Measurements from ENCODE around the gene AGFG2. TPM values are rescaled to one million over a fixed set of nuclear protein-coding genes. Genes with fewer than 3 reads are reported as not detected.
A peak's percentile ranks its signal among the peaks of the same experiment; 100 is the strongest.
"Not testable (repeated sequence)": the region's sequence is repeated elsewhere in the genome, so short reads cannot be mapped to it uniquely, and the experiment has no call there.

AGFG2 gene
- total RNA-seq, 3 donors from 2014 or later, result 12.2 to 24.7 (median 18.7) TPM

GRCh38 chr7:100546926-100547800, 8.2 kb downstream of the AGFG2 start:
- no peak for TF ChIP-seq POLR2AphosphoS5 (IDR thresholded peaks at IDR 0.05)
- TF ChIP-seq, protein P1, sequence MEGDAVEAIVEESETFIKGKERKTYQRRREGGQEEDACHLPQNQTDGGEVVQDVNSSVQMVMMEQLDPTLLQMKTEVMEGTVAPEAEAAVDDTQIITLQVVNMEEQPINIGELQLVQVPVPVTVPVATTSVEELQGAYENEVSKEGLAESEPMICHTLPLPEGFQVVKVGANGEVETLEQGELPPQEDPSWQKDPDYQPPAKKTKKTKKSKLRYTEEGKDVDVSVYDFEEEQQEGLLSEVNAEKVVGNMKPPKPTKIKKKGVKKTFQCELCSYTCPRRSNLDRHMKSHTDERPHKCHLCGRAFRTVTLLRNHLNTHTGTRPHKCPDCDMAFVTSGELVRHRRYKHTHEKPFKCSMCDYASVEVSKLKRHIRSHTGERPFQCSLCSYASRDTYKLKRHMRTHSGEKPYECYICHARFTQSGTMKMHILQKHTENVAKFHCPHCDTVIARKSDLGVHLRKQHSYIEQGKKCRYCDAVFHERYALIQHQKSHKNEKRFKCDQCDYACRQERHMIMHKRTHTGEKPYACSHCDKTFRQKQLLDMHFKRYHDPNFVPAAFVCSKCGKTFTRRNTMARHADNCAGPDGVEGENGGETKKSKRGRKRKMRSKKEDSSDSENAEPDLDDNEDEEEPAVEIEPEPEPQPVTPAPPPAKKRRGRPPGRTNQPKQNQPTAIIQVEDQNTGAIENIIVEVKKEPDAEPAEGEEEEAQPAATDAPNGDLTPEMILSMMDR (IDR thresholded peaks at IDR 0.05), result no peak
- TF ChIP-seq POLR2A (IDR thresholded peaks at IDR 0.05), result no peak
- no peaks in the 10 kb centered on the region for H3K27me3 ChIP-seq
- H3K27ac ChIP-seq, result peak overlapping the region; percentile 91 to 95
- intact Hi-C loops (cut with DNase I; ENCODE audit: low total_unique reads), result no loop called here
- DNase-seq (ENCODE audit: low spot score in 2 of 2), result no peak
- no peaks in the 10 kb centered on the region for H3K36me3 ChIP-seq
- no peaks in the 10 kb centered on the region for H3K9me3 ChIP-seq
- peaks cover 18 to 45% of the 10 kb centered on the region in 2 donors for H3K4me1 ChIP-seq
- H3K4me3 ChIP-seq, result peak overlapping the region in 1 of 3 donors; percentile 34

DNA sequence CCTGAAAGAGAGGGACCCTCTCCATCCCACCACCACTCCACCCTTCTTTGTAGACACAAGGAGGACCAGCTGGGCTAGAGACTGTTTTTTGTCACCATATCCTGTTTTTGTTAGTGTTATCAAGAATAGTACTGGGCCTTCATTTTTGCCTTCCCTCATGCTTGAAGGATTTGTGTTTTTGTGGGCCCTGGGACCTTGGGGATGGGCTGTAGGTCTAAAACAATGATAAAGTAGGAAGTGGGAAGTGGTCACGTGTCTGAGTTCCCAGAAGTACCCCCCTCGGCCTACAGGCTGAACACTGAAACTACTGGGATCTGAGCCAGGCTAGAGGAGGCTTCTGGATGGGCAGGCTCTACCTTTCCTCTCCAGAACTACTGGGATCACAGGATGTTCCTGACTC, 8.9 kb downstream of the AGFG2 start:
- no peaks in the 10 kb centered on the region for H3K27me3 ChIP-seq
- no peak for TF ChIP-seq POLR2AphosphoS5 (IDR thresholded peaks at IDR 0.05)
- TF ChIP-seq, protein P1 (IDR thresholded peaks at IDR 0.05), result peak in 1 of 3 donors; percentile 8
- H3K27ac ChIP-seq, result peak overlapping the region; percentile 91 to 95
- H3K9me3 ChIP-seq, result no peaks in the 10 kb centered on the region
- intact Hi-C loops (cut with DNase I; ENCODE audit: low total_unique reads), result no loop called here
- DNase-seq (ENCODE audit: low spot score in 2 of 2), result no peak
- H3K4me1 ChIP-seq, result peaks cover 18 to 45% of the 10 kb centered on the region in 2 donors
- no peaks in the 10 kb centered on the region for H3K36me3 ChIP-seq
- H3K4me3 ChIP-seq, result no peak overlapping the region

GRCh38 chr7:100548446-100548845, 9.4 kb downstream of the AGFG2 start:
- Histone ChIP-seq H3K27ac (peak overlapping the region; percentile 91 to 95), H3K4me1 (peaks cover 18 to 45% of the 10 kb centered on the region in 2 donors)
- intact Hi-C loops (cut with DNase I; ENCODE audit: low total_unique reads), result not testable (repeated sequence)

DNA sequence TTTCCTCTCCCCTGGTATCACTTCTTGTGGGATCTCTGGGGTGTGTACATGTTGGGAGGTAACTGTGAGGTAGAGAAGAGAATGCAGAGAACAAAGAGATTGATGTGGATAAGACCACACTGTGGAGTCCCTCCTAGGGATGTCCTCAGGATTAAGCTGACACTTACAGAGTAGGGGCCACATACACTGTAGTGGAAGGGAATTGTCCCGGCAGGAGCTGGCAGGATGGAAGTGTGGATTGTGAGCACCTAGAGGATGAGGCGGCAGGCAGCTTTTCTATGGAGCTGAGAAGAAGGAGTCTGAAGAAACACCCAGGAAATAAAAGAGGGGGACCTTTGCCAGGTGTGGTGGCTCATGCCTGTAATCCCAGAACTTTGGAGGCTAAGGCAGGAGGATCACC, 13.5 kb downstream of the AGFG2 start:
- intact Hi-C loops (cut with DNase I; ENCODE audit: low total_unique reads), result loop anchor here (5.0 kb wide), 1 partner anchor 670 kb away; no protein-coding TSS in a partner anchor
- H3K36me3 ChIP-seq, result no peaks in the 10 kb centered on the region

More at GRCh38 chr7:100548446-100548845, 9.4 kb downstream of the AGFG2 start:
- not testable (repeated sequence) for H3K27me3 ChIP-seq; DNase-seq (ENCODE audit: low spot score in 2 of 2); H3K4me3 ChIP-seq; H3K9me3 ChIP-seq; H3K36me3 ChIP-seq

GRCh38 chr7:100553032-100553431, 14.0 kb downstream of the AGFG2 start:
- no peaks in the 10 kb centered on the region for H3K36me3 ChIP-seq
- no peak for DNase-seq (ENCODE audit: low spot score in 2 of 2)
- intact Hi-C loops (cut with DNase I; ENCODE audit: low total_unique reads), result loop anchor here (5.0 kb wide), 1 partner anchor 671 kb away; no protein-coding TSS in a partner anchor

More for the DNA sequence above, 13.5 kb downstream of the AGFG2 start:
- Histone ChIP-seq H3K9me3 (no peaks in the 10 kb centered on the region), H3K27ac (no peak overlapping the region), H3K4me1 (peaks cover 0 to 9% of the 10 kb centered on the region in 2 donors), H3K27me3 (no peaks in the 10 kb centered on the region), H3K4me3 (no peak overlapping the region)
- no peak for DNase-seq (ENCODE audit: low spot score in 2 of 2)
- TF ChIP-seq POLR2A (IDR thresholded peaks at IDR 0.05), result no peak
- TF ChIP-seq, protein P1 (IDR thresholded peaks at IDR 0.05), result no peak

More at GRCh38 chr7:100553032-100553431, 14.0 kb downstream of the AGFG2 start:
- Histone ChIP-seq H3K27ac (no peak overlapping the region), H3K9me3 (no peaks in the 10 kb centered on the region), H3K4me3 (no peak overlapping the region), H3K27me3 (no peaks in the 10 kb centered on the region), H3K4me1 (peaks cover 0 to 4% of the 10 kb centered on the region in 2 donors)
- no peak for TF ChIP-seq POLR2A (IDR thresholded peaks at IDR 0.05)
- no peak for TF ChIP-seq POLR2AphosphoS5 (IDR thresholded peaks at IDR 0.05)
- TF ChIP-seq, protein P1 (IDR thresholded peaks at IDR 0.05), result no peak

All from breast epithelium (tissue), 4 donors.